Heart left ventricle (tissue), 13 donors: ENCODE measurements around the gene TSHZ1.

Experiments used
- POLR2A ChIP-seq, 2 donors: fragments of 450-650 bp; IDR thresholded peaks; one replicate each; pipeline ENCODE4 v1.6.1; 2017; ENCODE audit warnings: antibody characterized with exemption in 2 of 2, mild to moderate bottlenecking in 2 of 2, moderate library complexity in 2 of 2
- TF ChIP-seq, protein P1 (sequence below), 12 donors: fragments of 200-600 bp; sonication (generic) in 4 of 12; IDR thresholded peaks; one replicate each; pipeline versions ENCODE4 v1.5.0 to v1.8.0; 2018 to 2022; ENCODE audit warnings: antibody characterized with exemption in 12 of 12, mild to moderate bottlenecking in 5 of 12
- donor health status: ischemic (EF 13 %, LVEDD 7.1; RV severe dilation, severe dysfunction).
- donor health status: DM: no; HTN: yes; CAD: no.
- donor health status: DM: no; HTN: no; CAD: no.
- donor health status: ischemic (EF 25% LVEDD 6.9; RV normal size, moderate dysfunction).
- donor health status: ischemic (EF 25% LVEDD 5.7; RV mildly dilated, moderate dysfunction).
- donor health status: ischemic (EF 35%, LVEDD 5.7; RV mildly dilated, moderate dysfunction).
- donor health status: nonischemic (EF 11% LVEDD 7.7; RV severe dilation, severe dysfunction).
- donor health status: DM: yes; HTN: yes; CAD: no.
- donor health status: PGD.
- donor health status: ischemic (EF 29% LVEDD 5.4; RV normal size, mild dysfunction).
- donor health status: nonischemic (EF 23%, LVEDD 6.1; RV moderate dilation, normal function).

DNA sequence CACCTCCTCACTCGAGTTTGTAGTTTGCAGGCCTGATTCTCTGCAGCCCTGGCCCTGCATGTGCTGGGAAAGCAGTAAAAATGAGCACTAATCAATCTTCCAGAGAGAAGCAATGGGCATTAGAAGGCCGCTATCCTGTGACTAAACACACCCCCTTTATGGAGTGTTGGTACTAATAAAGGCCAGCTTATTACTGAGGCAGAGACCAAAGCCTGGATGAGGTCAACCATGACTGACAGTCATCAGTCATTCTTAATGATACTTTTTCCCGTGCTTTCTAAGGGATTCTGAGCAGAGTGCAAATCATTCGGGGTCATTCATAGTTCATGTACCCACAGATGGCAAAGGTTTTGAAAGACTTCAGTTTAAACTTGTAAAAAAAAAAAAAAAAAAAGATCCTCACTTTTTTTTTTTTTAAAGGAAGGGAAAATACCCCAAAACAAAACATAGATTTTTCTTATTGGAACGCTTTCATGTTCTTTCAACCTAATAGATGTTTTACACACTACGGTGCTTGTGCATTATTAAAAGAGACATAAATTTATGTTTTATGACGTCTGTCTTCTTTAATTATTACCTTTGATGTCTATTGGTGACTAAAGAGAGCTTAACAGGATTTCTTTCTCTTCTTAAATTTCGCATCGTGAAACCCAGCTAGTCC, 13.2 kb downstream of the TSHZ1 start:
- TF ChIP-seq POLR2A (IDR thresholded peaks at IDR 0.05), result no peak
- TF ChIP-seq, protein P1, sequence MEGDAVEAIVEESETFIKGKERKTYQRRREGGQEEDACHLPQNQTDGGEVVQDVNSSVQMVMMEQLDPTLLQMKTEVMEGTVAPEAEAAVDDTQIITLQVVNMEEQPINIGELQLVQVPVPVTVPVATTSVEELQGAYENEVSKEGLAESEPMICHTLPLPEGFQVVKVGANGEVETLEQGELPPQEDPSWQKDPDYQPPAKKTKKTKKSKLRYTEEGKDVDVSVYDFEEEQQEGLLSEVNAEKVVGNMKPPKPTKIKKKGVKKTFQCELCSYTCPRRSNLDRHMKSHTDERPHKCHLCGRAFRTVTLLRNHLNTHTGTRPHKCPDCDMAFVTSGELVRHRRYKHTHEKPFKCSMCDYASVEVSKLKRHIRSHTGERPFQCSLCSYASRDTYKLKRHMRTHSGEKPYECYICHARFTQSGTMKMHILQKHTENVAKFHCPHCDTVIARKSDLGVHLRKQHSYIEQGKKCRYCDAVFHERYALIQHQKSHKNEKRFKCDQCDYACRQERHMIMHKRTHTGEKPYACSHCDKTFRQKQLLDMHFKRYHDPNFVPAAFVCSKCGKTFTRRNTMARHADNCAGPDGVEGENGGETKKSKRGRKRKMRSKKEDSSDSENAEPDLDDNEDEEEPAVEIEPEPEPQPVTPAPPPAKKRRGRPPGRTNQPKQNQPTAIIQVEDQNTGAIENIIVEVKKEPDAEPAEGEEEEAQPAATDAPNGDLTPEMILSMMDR (IDR thresholded peaks at IDR 0.05), result no peak
